SK-N-SH (cell line): Measurements from ENCODE around the gene AKAP9. TPM values are rescaled to one million over a fixed set of nuclear protein-coding genes. Genes with fewer than 3 reads are reported as not detected.
A peak's percentile ranks its signal among the peaks of the same experiment; 100 is the strongest.

Source experiments
- CTCF ChIA-PET: fragments of 300-600, 350-600 bp; formaldehyde crosslinking; extraction: SDS; loops from one replicate; lab custom pipeline; 2021; lab: Yijun Ruan, JAX
- POLR2A ChIA-PET: fragments of 350-600 bp; sonication (Branson Sonifier 250); formaldehyde crosslinking; extraction: SDS; loops from one replicate; lab custom pipeline; 2020; ENCODE audit warnings: antibody characterized with exemption, inconsistent platforms; lab: Yijun Ruan, JAX
- DNase-seq: peaks from one replicate; pipeline ENCODE4 v3.0.0; 2012
- H2AFZ ChIP-seq: fragments of 200-600 bp; sonication (generic); 2 replicates; pipeline ENCODE4 v1.8.1; 2016; ENCODE audit warnings: antibody characterized with exemption, mild to moderate bottlenecking, low read depth
- H3F3A ChIP-seq: fragments of 200-600 bp; sonication (generic); replicated peaks from 2 replicates; pipeline ENCODE3; 2016; ENCODE audit warnings: antibody characterized with exemption, mild to moderate bottlenecking; ENCODE audit not compliant: insufficient read depth
- H3K27ac ChIP-seq, 2 experiments: fragments of 200-500 bp in 1 of 2; fragments of 200-600 bp in 1 of 2; sonication (Bioruptor generic) in 1 of 2; sonication (generic), shearing (Covaris generic) in 1 of 2; 2 replicates each; pipeline versions ENCODE4 v1.5.1 to v1.6.1; 2014 to 2016; ENCODE audit warnings: low read depth in 2 of 2, inconsistent platforms in 1 of 2, low read length in 1 of 2, mild to moderate bottlenecking in 1 of 2, mixed read lengths in 1 of 2
- H3K27me3 ChIP-seq: fragments of 200-600 bp; sonication (generic), shearing (Covaris generic); 2 replicates; pipeline ENCODE4 v1.6.1; 2016; ENCODE audit warnings: mixed run types; ENCODE audit not compliant: insufficient read depth
- H3K36me3 ChIP-seq, 2 experiments: fragments of 200-500 bp in 1 of 2; fragments of 200-600 bp in 1 of 2; sonication (Bioruptor generic) in 1 of 2; sonication (generic) in 1 of 2; replicated peaks in 1 of 2; 2 replicates each; pipeline versions ENCODE3 to v1.5.1; 2014 to 2016; ENCODE audit warnings: low read length in 1 of 2, mild to moderate bottlenecking in 1 of 2; ENCODE audit not compliant: insufficient read depth in 2 of 2, control insufficient read depth in 1 of 2
- H3K4me1 ChIP-seq, 2 experiments: fragments of 200-500 bp in 1 of 2; fragments of 200-600 bp in 1 of 2; sonication (Bioruptor generic) in 1 of 2; sonication (generic), shearing (Covaris generic) in 1 of 2; 2 replicates each; pipeline versions ENCODE4 v1.5.1 to v1.6.1; 2014 to 2016; ENCODE audit warnings: low read depth in 1 of 2, low read length in 1 of 2, mixed run types in 1 of 2; ENCODE audit not compliant: insufficient read depth in 2 of 2, control insufficient read depth in 1 of 2
- H3K4me2 ChIP-seq: fragments of 200-600 bp; sonication (generic), shearing (Covaris generic); 2 replicates; pipeline ENCODE4 v1.6.1; 2017; ENCODE audit warnings: mixed run types
- H3K4me3 ChIP-seq, 2 experiments: fragments of 200-500 bp in 1 of 2; fragments of 200-600 bp in 1 of 2; sonication (Bioruptor generic) in 1 of 2; sonication (generic), shearing (Covaris generic) in 1 of 2; 2 replicates each; pipeline versions ENCODE4 v1.5.1 to v1.8.1; 2014 to 2016; ENCODE audit warnings: low read depth in 2 of 2, inconsistent platforms in 1 of 2, low read length in 1 of 2, mild to moderate bottlenecking in 1 of 2, mixed read lengths in 1 of 2, moderate library complexity in 1 of 2
- H3K79me2 ChIP-seq: fragments of 200-600 bp; sonication (generic); 2 replicates; pipeline ENCODE4 v1.8.1; 2017; ENCODE audit warnings: mild to moderate bottlenecking; ENCODE audit not compliant: insufficient read depth
- H3K9ac ChIP-seq: fragments of 200-600 bp; sonication (generic); 2 replicates; pipeline ENCODE4 v1.6.1; 2017; ENCODE audit warnings: mixed run types
- H3K9me2 ChIP-seq: fragments of 200-600 bp; sonication (generic); 2 replicates; pipeline ENCODE4 v1.6.1; 2017; ENCODE audit warnings: mixed run types
- H3K9me3 ChIP-seq: fragments of 200-600 bp; sonication (generic); 2 replicates; pipeline ENCODE4 v1.6.1; 2017; ENCODE audit warnings: mixed run types, mild to moderate bottlenecking, moderate library complexity
- H4K20me1 ChIP-seq: fragments of 200-600 bp; sonication (generic); 2 replicates; pipeline ENCODE4 v1.6.1; 2017; ENCODE audit warnings: mild to moderate bottlenecking, mixed run types; ENCODE audit not compliant: insufficient read depth
- CHD2 ChIP-seq: fragments of 150-350 bp; IDR thresholded peaks from 2 replicates; pipeline ENCODE4 v1.6.1; 2018; ENCODE audit warnings: low read length; ENCODE audit not compliant: partially characterized antibody
- EZH2phosphoT487 ChIP-seq: fragments of 200-600 bp; sonication (generic); IDR thresholded peaks from 2 replicates; pipeline ENCODE4 v1.6.1; 2017; ENCODE audit warnings: low read depth, mixed run types, mild to moderate bottlenecking, antibody characterized with exemption, moderate library complexity, borderline replicate concordance
- FOSL2 ChIP-seq: IDR thresholded peaks from 2 replicates; pipeline ENCODE4 v1.4.0; 2012; ENCODE audit warnings: low read depth, mild to moderate bottlenecking, moderate library complexity, borderline replicate concordance
- FOXJ3 ChIP-seq: sonication (generic); formaldehyde crosslinking; IDR thresholded peaks from 2 replicates; pipeline ENCODE4 v1.5.1; 2020; ENCODE audit warnings: mild to moderate bottlenecking, missing genetic modification reagents
- GABPA ChIP-seq: IDR thresholded peaks from 2 replicates; pipeline ENCODE4 v1.4.0; 2012; ENCODE audit warnings: low read depth, mild to moderate bottlenecking
- GATA2 ChIP-seq: sonication (generic); formaldehyde crosslinking; IDR thresholded peaks from 2 replicates; pipeline ENCODE4 v1.5.0; 2020; ENCODE audit warnings: mild to moderate bottlenecking, missing genetic modification reagents
- IRF3 ChIP-seq: fragments of 150-350 bp; IDR thresholded peaks from 2 replicates; pipeline ENCODE4 v1.6.1; 2016; ENCODE audit warnings: mild to moderate bottlenecking, low read depth, low read length
- JUND ChIP-seq: IDR thresholded peaks from 2 replicates; pipeline ENCODE4 v1.4.0; 2012
- MEF2A ChIP-seq: IDR thresholded peaks from 2 replicates; pipeline ENCODE4 v1.4.0; 2012; ENCODE audit warnings: low read depth, borderline replicate concordance
- MXI1 ChIP-seq: IDR thresholded peaks from 2 replicates; pipeline ENCODE4 v1.6.1; 2012; ENCODE audit warnings: mild to moderate bottlenecking, low read depth, low read length, improper control_type of control experiment
- NRF1 ChIP-seq: IDR thresholded peaks from 2 replicates; pipeline ENCODE4 v1.6.1; 2012; ENCODE audit warnings: low read depth, mild to moderate bottlenecking, low read length
- POLR2AphosphoS5 ChIP-seq: IDR thresholded peaks from 2 replicates; pipeline ENCODE4 v1.6.1; 2012; ENCODE audit warnings: low read depth, low read length
- RCOR1 ChIP-seq: fragments of 150-350 bp; IDR thresholded peaks from 2 replicates; pipeline ENCODE4 v1.6.1; 2017; ENCODE audit warnings: antibody characterized with exemption, low read length
- REST ChIP-seq: IDR thresholded peaks from 2 replicates; pipeline ENCODE4 v1.6.1; 2012; ENCODE audit warnings: mild to moderate bottlenecking, low read depth, low read length, moderate library complexity
- SIN3A ChIP-seq: IDR thresholded peaks from 2 replicates; pipeline ENCODE4 v1.6.1; 2012; ENCODE audit warnings: low read depth, mild to moderate bottlenecking, low read length, moderate library complexity, borderline replicate concordance
- TAF1 ChIP-seq: IDR thresholded peaks from 2 replicates; pipeline ENCODE4 v1.6.1; 2012; ENCODE audit warnings: low read depth, mild to moderate bottlenecking, low read length, moderate library complexity, borderline replicate concordance
- USF1 ChIP-seq: IDR thresholded peaks from 2 replicates; pipeline ENCODE4 v1.4.0; 2012; ENCODE audit warnings: low read depth, borderline replicate concordance
- WGBS: methylation state at CpG from one replicate; pipeline ENCODE4 v1.1.6; 2017; ENCODE audit warnings: low lambda C conversion rate; 5-methylcytosine and 5-hydroxymethylcytosine counted together
- polyA plus RNA-seq, 3 experiments: library from polyadenylated mRNA; depleted of rRNA; stranded (reverse); fragments of >200 nt; gene quantifications; 2 replicates each; pipeline ENCODE4 v1.2.3, GENCODE V29; 2012
- TF ChIP-seq, protein P1 (sequence below): IDR thresholded peaks from 2 replicates; pipeline ENCODE4 v1.4.0; 2012; ENCODE audit warnings: low read depth, borderline replicate concordance

Gene AKAP9
- polyA plus RNA-seq, 1 of the 3 experiments (the other 2 are of a cell fraction) = 13.1 TPM

- POLR2A ChIA-PET = interaction anchor here (0.6 kb wide), 1 partner anchor 253 kb away, joined by 3 read pairs; no protein-coding TSS in a partner anchor
- WGBS = 87% methylated on average over 4 of the region's 4 CpGs
- Histone ChIP-seq H3K4me2 (peak overlapping the region; percentile 72; the same call in 1 of the 2 replicates), H3K9me3 (no peaks in the 10 kb centered on the region), H3K27ac (no peak overlapping the region), H3K4me1 (peaks cover 0 to 12% of the 10 kb centered on the region in 2 experiments; a peak in 3 of 4 replicates), H3K9ac (no peak overlapping the region), H3K79me2 (peaks cover 38% of the 10 kb centered on the region)
- TF ChIP-seq NRF1 (no peak), USF1 (no peak), REST (no peak), JUND (no peak), FOSL2 (no peak), FOXJ3 (CRISPR knock-in tag) (no peak), EZH2phosphoT487 (no peak), MEF2A (no peak), CHD2 (no peak), TAF1 (no peak), SIN3A (no peak), GABPA (no peak), MXI1 (no peak), IRF3 (no peak), RCOR1 (no peak), GATA2 (CRISPR knock-in tag) (no peak), POLR2AphosphoS5 (no peak)
- TF ChIP-seq, protein P1, sequence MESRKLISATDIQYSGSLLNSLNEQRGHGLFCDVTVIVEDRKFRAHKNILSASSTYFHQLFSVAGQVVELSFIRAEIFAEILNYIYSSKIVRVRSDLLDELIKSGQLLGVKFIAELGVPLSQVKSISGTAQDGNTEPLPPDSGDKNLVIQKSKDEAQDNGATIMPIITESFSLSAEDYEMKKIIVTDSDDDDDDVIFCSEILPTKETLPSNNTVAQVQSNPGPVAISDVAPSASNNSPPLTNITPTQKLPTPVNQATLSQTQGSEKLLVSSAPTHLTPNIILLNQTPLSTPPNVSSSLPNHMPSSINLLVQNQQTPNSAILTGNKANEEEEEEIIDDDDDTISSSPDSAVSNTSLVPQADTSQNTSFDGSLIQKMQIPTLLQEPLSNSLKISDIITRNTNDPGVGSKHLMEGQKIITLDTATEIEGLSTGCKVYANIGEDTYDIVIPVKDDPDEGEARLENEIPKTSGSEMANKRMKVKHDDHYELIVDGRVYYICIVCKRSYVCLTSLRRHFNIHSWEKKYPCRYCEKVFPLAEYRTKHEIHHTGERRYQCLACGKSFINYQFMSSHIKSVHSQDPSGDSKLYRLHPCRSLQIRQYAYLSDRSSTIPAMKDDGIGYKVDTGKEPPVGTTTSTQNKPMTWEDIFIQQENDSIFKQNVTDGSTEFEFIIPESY = no peak
- TF ChIP-seq, all 33 proteins: peak for 0
- H2AFZ ChIP-seq = no peak overlapping the region
- DNase-seq = no peak
- no peaks in the 10 kb centered on the region for H4K20me1 ChIP-seq
- CTCF ChIA-PET = interaction anchor here (0.7 to 3.6 kb wide), 10 partner anchors 8 to 550 kb away, joined by 3 to 24 read pairs (median 6); partner anchors contain the start of genes ANKIB1, KRIT1 and MTERF1
- no peak overlapping the region for H3K4me3 ChIP-seq
- H3K36me3 ChIP-seq = peaks cover 36 to 43% of the 10 kb centered on the region in 2 experiments
- no peaks in the 10 kb centered on the region for H3K9me2 ChIP-seq
- peaks cover 11% of the 10 kb centered on the region for H3F3A ChIP-seq
- no peaks in the 10 kb centered on the region for H3K27me3 ChIP-seq
Observed at GRCh38 chr7:92131764-92132330, 191.2 kb downstream of the AKAP9 start.
